Measurements from ENCODE around the gene RAD51C.
"Not testable (repeated sequence)": the region's sequence is repeated elsewhere in the genome, so short reads cannot be mapped to it uniquely, and the experiment has no call there.

The RAD51C gene

DNA sequence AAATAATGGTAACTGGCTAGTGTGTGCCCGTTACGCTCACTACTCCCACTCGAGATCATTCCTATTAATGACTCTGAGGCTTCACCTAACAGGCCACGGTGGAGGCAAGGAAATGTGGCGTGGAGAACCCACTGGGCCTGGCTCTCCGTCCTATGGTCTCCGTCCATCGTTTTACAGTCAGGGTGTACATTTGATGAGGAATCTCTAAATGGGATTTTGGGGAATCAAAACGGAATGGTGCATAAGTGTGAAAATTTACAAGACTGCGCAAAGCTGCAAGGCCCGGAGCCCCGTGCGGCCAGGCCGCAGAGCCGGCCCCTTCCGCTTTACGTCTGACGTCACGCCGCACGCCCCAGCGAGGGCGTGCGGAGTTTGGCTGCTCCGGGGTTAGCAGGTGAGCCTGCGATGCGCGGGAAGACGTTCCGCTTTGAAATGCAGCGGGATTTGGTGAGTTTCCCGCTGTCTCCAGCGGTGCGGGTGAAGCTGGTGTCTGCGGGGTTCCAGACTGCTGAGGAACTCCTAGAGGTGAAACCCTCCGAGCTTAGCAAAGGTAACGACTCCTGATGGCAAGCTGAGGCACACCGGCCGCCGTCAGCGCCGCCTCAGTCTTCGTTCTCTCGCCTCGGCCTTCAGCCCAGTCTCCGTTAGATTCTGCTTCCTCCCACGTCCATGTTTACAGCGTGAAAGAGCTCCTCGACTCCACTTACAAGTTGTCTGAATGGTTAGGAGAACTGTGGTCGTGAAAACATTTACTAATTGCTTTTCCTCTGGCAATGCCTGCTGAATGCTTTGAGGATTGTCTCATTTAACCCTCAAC, at the start of gene RAD51C:
Gene RAD51C, plus strand, starts transcription at position 364 of the 817 bp plus-strand sequence. Its CDS starts 42 bp downstream, at position 406.
- DNase-seq (ENCODE audit: low spot score), result peak; percentile 93

DNA sequence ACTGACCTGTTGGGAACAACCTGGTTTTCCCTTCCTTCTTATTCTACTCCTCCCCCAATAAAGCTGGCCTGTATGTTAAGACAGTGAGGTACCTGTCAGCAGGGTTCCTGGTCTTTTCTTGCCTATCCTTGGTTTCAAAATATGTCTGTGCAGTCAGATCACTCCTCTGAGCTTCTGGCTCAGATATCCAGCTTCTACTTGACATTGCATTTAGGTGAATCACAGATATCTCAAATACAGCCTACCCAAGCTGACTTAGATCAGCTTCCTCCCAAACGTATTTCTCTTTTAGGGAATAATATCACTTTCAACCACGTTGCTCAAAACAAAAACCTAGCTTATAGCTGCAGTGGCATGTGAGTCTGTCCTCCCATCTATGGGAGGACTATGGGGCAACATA, 49.3 kb upstream of the RAD51C start:
- DNase-seq (ENCODE audit: low spot score), result peak; percentile 25

DNA sequence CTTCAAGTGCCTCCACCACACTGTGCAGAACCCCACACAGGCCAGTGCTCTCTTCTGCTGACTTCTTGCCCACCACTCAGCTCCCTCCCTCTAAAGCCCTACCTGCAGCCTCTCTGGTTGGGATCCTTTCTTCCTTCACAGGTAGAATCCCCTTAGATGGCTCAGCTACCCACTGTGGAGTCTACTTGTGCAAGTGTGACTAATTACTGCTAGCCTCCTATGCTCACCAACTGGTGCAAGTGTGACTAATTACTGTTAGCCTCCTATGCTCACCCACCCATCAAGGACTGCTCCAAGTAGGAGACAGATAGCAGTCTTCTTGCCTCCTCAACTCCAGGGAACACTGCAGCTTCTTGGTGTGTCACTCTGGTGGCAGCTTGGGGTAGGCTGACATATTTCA, 44.2 kb upstream of the RAD51C start:
- no peak for DNase-seq (ENCODE audit: low spot score)

DNA sequence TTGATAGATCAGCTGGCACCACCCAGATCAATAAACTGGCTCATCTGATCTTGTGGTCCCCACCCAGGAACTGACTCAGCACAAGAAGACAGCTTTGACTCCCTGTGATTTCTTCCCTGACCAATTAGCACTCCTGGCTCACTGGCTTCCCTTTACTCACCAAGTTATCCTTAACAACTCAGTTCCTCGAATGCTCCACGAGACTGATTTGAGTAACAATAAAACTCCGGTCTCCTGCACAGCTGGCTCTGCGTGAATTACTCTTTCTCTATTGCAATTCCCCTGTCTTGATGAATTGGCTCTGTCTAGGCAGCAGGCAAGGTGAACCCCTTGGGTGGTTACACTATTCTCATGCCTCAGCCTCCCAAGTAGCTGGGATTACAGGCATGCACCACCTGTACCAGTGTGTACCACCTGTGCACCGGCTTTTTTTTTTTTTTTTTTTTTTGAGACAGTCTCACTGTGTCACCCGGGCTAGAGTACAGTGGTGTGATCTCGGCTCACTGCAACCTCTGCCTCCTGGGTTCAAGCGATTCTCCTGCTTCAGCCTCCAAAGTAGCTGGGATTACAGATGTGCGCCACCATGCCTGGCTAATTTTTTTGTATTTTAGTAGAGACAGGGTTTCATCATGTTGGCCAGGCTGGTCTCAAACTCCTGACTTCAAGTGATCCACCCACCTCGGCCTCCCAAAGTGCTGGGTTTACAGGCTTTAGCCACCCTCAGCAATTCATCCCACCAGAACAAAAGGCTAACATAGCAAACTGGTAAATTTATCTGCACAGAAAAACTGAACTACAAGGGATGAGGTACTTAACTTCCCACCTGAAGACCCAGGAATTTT, 34.2 kb upstream of the RAD51C start:
- DNase-seq (ENCODE audit: low spot score), result peak; percentile 79

DNA sequence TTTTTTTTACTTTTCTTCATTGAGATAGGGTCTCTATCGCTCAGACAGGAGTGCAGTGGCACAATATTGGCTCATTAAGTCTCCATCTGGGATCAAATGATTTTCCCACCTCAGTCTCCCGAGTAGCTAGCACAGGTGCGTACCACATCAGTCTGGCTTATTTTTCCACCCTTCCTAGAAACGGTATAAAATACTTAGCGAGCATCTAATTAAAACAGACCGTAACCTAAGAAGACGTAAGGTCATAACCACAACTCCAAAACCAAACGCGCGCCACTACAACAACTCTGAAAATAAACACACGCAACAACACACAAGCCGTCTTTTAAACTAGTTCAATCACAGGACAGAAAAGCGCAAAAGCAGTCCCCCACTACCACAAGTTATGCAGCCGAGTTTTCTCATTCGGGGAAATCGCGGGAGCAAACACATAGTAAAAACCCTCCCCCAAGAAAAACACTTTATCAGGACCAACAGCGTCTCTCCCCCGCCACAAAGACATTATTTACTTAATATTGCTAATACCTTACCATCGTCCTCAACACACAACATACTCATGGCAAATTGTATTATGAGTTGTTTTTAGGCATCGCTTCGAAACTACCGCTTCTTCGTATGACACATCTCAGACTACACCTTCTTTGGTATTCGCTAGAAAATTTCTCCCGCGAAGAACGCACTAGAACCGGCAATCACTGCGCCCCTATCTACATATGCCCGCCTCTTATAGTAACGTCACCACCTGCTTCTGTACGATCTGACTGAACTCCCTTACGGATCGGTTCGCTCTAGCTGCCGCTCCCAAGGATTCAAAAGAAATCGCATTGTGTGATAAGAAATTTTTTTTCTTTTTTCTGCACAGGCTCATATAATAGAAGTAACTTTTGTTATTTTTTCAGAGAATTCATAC, 33.3 kb upstream of the RAD51C start:
- DNase-seq (ENCODE audit: low spot score), result peak; percentile 92

- DNase-seq (ENCODE audit: low spot score), result not testable (repeated sequence)
Observed at GRCh38 chr17:58659714-58660084, 32.7 kb upstream of the RAD51C start.

DNA sequence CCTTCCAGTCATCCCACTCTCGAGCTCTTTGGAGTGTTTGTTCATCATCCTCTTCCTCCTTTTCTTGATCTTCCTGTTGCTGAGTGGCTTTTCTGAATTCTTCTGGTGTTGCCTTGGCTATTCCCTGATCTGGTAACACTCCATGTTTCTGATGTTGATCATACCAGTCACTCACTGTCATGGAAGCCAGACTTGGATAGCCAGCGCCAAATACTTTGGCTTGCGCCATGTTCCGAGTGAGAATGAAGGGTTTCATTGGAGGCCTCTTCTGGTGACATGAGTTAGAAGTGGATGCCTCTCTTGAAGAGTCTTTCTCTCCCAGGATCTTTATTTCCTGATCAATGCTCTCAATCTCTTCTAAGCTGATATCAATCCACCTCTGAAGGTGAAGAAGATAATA, 31.8 kb upstream of the RAD51C start:
- DNase-seq (ENCODE audit: low spot score), result no peak

GRCh38 chr17:58661499-58661898, 30.9 kb upstream of the RAD51C start:
- no peak for DNase-seq (ENCODE audit: low spot score)

DNA sequence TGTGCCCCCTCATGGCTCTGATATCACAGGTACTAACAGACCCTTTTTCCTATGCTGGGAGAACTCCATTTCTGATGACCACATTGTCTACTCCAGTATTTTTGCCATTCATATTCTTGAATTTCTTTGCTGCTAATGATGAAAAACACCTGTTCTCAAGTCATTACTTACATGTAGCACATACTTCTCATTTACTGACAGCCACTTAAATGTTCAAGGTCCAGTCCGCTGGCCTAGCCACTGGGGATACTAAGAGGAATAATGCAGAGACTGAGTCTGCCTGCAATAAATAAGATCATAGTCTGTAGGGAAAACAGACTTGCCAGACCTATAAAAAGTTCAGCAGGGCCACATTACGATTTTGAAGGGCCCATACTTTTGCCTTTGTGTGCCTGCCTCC, 28.1 kb upstream of the RAD51C start:
- no peak for DNase-seq (ENCODE audit: low spot score)

- DNase-seq (ENCODE audit: low spot score), result no peak
Observed at GRCh38 chr17:58665946-58666857, 26.2 kb upstream of the RAD51C start.

- no peak for DNase-seq (ENCODE audit: low spot score)
Observed at GRCh38 chr17:58666858-58667267, 25.5 kb upstream of the RAD51C start.

GRCh38 chr17:58667934-58668597, 24.3 kb upstream of the RAD51C start:
- DNase-seq (ENCODE audit: low spot score), result peak; percentile 32

- DNase-seq (ENCODE audit: low spot score), result no peak
Observed at GRCh38 chr17:58668598-58668935, 23.8 kb upstream of the RAD51C start.

GRCh38 chr17:58669853-58670252, 22.5 kb upstream of the RAD51C start:
- DNase-seq (ENCODE audit: low spot score), result no peak

DNA sequence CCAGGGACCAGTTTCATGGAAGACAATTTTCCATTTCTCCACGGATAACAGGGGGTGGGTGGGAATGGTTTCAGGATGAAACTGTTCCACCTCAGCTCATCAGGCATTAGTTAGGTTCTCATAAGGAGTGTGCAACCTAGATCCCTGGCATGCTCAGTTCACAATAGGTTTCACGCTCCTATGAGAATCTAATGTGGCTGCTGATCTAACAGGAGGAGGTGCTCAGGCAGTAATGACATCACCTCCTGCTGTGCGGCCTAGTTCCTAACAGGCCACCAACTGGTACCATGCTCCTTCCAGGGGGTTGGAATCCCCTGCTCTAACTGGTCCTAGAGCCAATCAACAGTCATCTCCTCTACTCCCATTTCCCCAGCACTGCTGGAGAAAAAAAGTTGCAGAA, 20.4 kb upstream of the RAD51C start:
- DNase-seq (ENCODE audit: low spot score), result no peak

GRCh38 chr17:58677194-58677880, 15.1 kb upstream of the RAD51C start:
- no peak for DNase-seq (ENCODE audit: low spot score)

GRCh38 chr17:58678287-58678686, 14.1 kb upstream of the RAD51C start:
- DNase-seq (ENCODE audit: low spot score), result not testable (repeated sequence)

GRCh38 chr17:58679263-58680037, 13.0 kb upstream of the RAD51C start:
- DNase-seq (ENCODE audit: low spot score), result peak; percentile 96

GRCh38 chr17:58680038-58680369, 12.4 kb upstream of the RAD51C start:
- DNase-seq (ENCODE audit: low spot score), result no peak
